GM19463 (cell line): ENCODE results near the gene CT45A9.
"Not testable (repeated sequence)": the region's sequence is repeated elsewhere in the genome, so short reads cannot be mapped to it uniquely, and the experiment has no call there.

Experiments used
- ATAC-seq: cut with Tn5 transposase; IDR thresholded peaks from one replicate; pipeline ENCODE4 v1.9.1; 2021; ENCODE audit warnings: mild to moderate bottlenecking, moderate library complexity; ENCODE audit not compliant: unreplicated experiment

Gene CT45A9

DNA sequence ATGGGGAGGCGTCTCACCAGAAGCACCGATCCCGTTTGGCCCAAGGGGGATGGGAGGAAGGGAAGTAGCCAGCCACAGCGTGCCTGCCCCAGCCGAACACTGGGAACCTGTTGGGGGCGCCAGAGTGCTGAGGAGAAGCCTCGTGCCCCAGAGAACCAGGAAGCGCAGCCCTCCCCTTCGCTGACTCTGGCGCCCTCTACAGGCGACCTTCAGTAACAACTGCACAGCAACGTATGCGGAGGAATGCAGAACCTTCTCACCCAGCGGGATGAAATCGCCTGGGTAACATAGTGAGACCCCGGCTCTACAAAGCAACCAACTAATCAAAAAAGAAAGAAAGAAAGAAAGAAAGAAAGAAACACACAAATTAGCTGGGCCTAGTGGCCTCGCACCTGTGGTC is at the start of gene CT45A9:
Gene CT45A9, minus strand, starts transcription at position 101 of the 400 bp plus-strand sequence. CDS start 3,751 bp downstream, outside the sequence.
- not testable (repeated sequence) for ATAC-seq

- ATAC-seq: not testable (repeated sequence)
Observed at GRCh38 chrX:135920516-135920915, 48.9 kb upstream of the CT45A9 start.

DNA sequence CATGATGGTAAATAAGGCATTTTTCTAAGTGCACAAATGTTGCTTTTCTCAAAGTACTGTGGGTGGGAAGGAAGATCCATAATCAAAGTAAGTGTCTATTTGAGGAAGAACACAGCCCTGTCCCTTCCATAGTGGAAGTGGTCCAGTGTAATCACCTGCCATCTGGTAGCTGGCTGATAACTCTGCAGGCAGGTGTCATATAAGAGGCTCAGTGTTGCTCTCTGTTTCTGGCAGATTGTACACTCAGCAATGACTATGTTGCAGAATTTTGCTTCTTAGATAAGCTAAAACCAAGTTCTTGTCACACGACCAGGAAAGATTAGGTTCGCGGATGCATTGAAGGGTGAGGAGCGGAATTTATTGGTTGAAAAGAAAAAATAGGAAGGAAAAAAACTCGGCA is 42.8 kb upstream of the CT45A9 start:
- no peak for ATAC-seq

- no peak for ATAC-seq
Observed at GRCh38 chrX:135910251-135910650, 38.6 kb upstream of the CT45A9 start.

DNA sequence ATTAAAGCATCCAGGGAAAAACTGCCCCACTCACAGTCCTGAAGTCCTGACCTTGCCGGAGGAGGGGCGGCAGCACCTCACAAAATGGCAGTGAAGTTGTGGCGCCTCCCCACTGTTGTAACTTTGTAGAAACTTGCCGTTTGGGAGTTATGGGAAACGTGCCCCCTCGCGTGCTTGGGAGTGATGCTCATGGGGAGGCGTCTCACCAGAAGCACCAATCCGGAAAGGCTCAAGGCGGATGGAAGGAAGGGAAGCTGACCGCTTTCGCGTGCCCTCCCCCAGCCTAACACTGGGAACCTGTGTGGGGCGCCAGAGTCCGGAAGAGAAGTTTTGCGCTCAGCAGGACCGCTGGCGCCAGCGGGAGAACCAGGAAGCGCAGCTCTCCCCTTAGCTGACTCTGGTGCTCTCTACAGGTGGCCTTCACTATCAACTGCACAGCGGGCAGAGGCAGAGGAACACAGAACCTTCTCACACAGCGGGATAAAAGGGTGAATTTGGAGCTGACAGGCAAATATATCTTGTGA is 21.7 kb upstream of the CT45A9 start, which contains the start of the genes CT45A10 and SAGE1:
Gene CT45A10, minus strand, starts transcription at position 151 of the 524 bp plus-strand sequence. CDS start 8,100 bp downstream, outside the sequence.
Gene SAGE1, plus strand, starts transcription at position 423 of the 524 bp plus-strand sequence. CDS start 2,527 bp downstream, outside the sequence.
- ATAC-seq: no peak

DNA sequence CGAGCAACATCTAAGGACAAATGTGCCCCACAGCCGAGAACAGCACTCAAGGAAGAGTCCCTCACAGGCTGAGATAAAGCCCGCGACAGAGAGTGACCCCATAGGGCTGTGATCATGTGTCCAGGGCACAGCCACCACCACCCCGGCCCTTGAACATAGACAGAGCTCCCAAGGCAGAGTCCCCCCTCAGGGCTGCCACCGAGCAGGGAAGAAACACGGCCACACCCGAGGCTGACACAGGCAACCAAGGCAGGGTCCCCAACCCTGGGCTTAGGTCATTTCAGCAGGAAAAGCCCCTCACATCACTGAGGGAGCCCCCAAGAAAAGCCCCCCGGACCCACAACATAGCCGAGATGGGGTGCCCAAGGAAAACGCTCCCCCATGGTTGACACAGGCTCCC is 21.2 kb upstream of the CT45A9 start:
- ATAC-seq: no peak

DNA sequence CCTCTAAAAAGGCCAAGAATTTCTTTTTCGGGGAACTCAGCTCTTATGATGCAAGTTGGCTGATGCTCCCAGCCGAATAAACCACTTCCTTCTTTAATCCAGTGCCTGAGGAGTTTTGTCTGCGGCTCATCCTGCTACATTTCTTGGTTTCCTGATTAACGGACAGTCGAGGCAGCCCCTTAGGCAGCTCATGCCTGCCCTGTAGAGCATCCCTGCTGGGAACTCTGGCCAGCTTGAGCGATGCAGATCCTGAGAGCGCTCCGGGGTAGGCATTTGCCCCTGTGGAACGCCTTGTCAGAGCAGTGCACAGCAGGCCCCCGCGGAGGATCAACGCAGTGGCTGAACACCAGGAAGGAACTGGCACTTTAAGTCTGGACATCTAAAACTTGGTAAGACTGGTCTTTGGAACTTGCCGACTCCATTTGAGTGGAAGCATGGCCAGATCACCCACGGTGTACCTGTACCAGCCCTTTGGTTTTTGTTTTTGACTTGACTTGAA is 18.5 kb upstream of the CT45A9 start:
- ATAC-seq: no peak

GRCh38 chrX:135888976-135889375 is 17.4 kb upstream of the CT45A9 start:
- not testable (repeated sequence) for ATAC-seq

DNA sequence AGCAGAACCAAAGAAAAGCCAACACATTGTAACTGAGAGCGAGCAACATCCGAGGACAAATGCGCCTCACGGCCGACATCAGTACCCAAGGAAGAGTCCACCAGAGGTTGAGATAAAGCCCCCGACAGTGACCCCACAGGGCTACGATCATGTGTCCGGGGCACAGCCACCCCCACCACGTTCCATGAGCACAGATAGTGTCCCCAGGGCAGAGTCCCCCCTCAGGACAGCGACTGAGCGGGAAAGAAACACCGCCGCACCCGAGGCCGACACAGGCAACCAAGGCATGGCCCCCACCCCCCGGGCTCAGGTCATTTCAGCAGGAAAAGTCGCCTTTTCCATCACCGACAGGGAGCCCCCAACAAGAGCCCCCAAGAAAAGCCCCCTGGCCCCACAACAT is 16.6 kb upstream of the CT45A9 start:
- ATAC-seq: not testable (repeated sequence)

- ATAC-seq: not testable (repeated sequence)
Observed at GRCh38 chrX:135882741-135883140, 11.1 kb upstream of the CT45A9 start.

GRCh38 chrX:135854438-135854837 is 17.2 kb downstream of the CT45A9 start, which contains the start of gene CT45A8:
Gene CT45A8 (minus strand): TSS chrX:135854538. CDS start chrX:135850783, 3,755 bp downstream.
- not testable (repeated sequence) for ATAC-seq

DNA sequence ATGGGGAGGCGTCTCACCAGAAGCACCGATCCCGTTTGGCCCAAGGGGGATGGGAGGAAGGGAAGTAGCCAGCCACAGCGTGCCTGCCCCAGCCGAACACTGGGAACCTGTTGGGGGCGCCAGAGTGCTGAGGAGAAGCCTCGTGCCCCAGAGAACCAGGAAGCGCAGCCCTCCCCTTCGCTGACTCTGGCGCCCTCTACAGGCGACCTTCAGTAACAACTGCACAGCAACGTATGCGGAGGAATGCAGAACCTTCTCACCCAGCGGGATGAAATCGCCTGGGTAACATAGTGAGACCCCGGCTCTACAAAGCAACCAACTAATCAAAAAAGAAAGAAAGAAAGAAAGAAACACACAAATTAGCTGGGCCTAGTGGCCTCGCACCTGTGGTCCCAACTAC is 34.4 kb downstream of the CT45A9 start, which contains the start of gene CT45A7:
Gene CT45A7, minus strand, starts transcription at position 101 of the 400 bp plus-strand sequence. CDS start 3,747 bp downstream, outside the sequence.
- not testable (repeated sequence) for ATAC-seq

DNA sequence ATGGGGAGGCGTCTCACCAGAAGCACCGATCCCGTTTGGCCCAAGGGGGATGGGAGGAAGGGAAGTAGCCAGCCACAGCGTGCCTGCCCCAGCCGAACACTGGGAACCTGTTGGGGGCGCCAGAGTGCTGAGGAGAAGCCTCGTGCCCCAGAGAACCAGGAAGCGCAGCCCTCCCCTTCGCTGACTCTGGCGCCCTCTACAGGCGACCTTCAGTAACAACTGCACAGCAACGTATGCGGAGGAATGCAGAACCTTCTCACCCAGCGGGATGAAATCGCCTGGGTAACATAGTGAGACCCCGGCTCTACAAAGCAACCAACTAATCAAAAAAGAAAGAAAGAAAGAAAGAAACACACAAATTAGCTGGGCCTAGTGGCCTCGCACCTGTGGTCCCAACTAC is 51.7 kb downstream of the CT45A9 start, which contains the start of gene CT45A2:
Gene CT45A2, minus strand, starts transcription at position 101 of the 400 bp plus-strand sequence. CDS start 3,747 bp downstream, outside the sequence.
- ATAC-seq: not testable (repeated sequence)
